Caco-2 (cell line): ENCODE data around the gene CLEC17A. TPM values are rescaled to one million over a fixed set of nuclear protein-coding genes. Genes with fewer than 3 reads are reported as not detected.

Experiments
- BruUV-seq: library from RNA; stranded (reverse); fragments of 400-500 nt; replicated peaks from 2 replicates; lab custom pipeline; 2021; lab: Mats Ljungman, UMichigan
- CTCF ChIA-PET: fragments of 300-600 bp; sonication (Branson Sonifier 250); formaldehyde crosslinking; loops from one replicate; lab custom pipeline; 2022; ENCODE audit warnings: antibody characterized with exemption; lab: Charles Lee
- POLR2A ChIA-PET: fragments of 300-600 bp; sonication (Branson Sonifier 250); formaldehyde crosslinking; loops from one replicate; lab custom pipeline; 2022; ENCODE audit warnings: antibody characterized with exemption; lab: Charles Lee
- DNase-seq, 2 experiments: peaks; one replicate each; pipeline versions ENCODE4 v3.0.0 to v3.0.0-alpha.2; 2020 to 2022
- H3K27me3 ChIP-seq: replicated peaks from 2 replicates; pipeline ENCODE4 v1.6.0; 2011; ENCODE audit warnings: low read length; ENCODE audit not compliant: control insufficient read depth, insufficient read depth
- H3K36me3 ChIP-seq: 2 replicates; pipeline ENCODE4 v1.5.1; 2011; ENCODE audit warnings: low read length; ENCODE audit not compliant: control insufficient read depth, insufficient read depth
- H3K4me1 ChIP-seq: fragments of 250-450 bp; sonication (Bioruptor Pico); 2 replicates; pipeline ENCODE4 v1.5.1; 2020; ENCODE audit warnings: mild to moderate bottlenecking
- H3K4me3 ChIP-seq: 2 replicates; pipeline ENCODE4 v1.5.1; 2011; ENCODE audit warnings: low read depth, mild to moderate bottlenecking, control low read depth, low read length
- H3K9me3 ChIP-seq: fragments of 250-450 bp; sonication (Bioruptor Pico); 2 replicates; pipeline ENCODE4 v1.5.1; 2020; ENCODE audit warnings: mild to moderate bottlenecking, moderate library complexity
- H3K27ac Mint-ChIP-seq: one replicate; pipeline ENCODE4 v1.8.0; 2022; ENCODE audit warnings: mixed read lengths; ENCODE audit not compliant: unreplicated experiment
- H3K27me3 Mint-ChIP-seq: one replicate; pipeline ENCODE4 v1.8.0; 2022; ENCODE audit warnings: mixed read lengths; ENCODE audit not compliant: insufficient read depth, unreplicated experiment
- H3K36me3 Mint-ChIP-seq: one replicate; pipeline ENCODE4 v1.8.0; 2022; ENCODE audit warnings: mild to moderate bottlenecking, mixed read lengths; ENCODE audit not compliant: insufficient read depth, unreplicated experiment
- H3K4me1 Mint-ChIP-seq: one replicate; pipeline ENCODE4 v1.8.0; 2022; ENCODE audit warnings: low read depth, mixed read lengths; ENCODE audit not compliant: unreplicated experiment
- H3K4me3 Mint-ChIP-seq: one replicate; pipeline ENCODE4 v1.8.0; 2022; ENCODE audit warnings: mild to moderate bottlenecking, moderate library complexity, mixed read lengths; ENCODE audit not compliant: unreplicated experiment
- H3K9me3 Mint-ChIP-seq: one replicate; pipeline ENCODE4 v1.8.0; 2022; ENCODE audit warnings: mixed read lengths; ENCODE audit not compliant: unreplicated experiment
- CTCF ChIP-seq, 2 experiments: fragments of 200-600 bp in 1 of 2; IDR thresholded peaks; 1 replicate in 1 of 2; 2 replicates in 1 of 2; pipeline versions ENCODE4 v1.5.1 to v1.8.0; 2011 to 2022; ENCODE audit warnings: antibody characterized with exemption in 1 of 2, control low read depth in 1 of 2, inconsistent platforms in 1 of 2, low read depth in 1 of 2, low read length in 1 of 2, mild to moderate bottlenecking in 1 of 2, moderate library complexity in 1 of 2; ENCODE audit not compliant: insufficient read depth in 1 of 2, severe bottlenecking in 1 of 2, unreplicated experiment in 1 of 2
- intact Hi-C: fragments of 100-400 bp; cut with micrococcal nuclease; formaldehyde crosslinking; loops from one replicate; pipeline ENCODE4 v1.10.0; 2022; ENCODE audit not compliant: unreplicated experiment
- total RNA-seq: library from RNA; stranded (reverse); gene quantifications from 2 replicates; pipeline ENCODE4 v1.2.3, GENCODE V29; 2022

The CLEC17A gene
- total RNA-seq, 1 experiment from 2014 or later, result not detected

GRCh38 chr19:14639536-14640277, 56.8 kb downstream of the CLEC17A start:
- H3K27ac Mint-ChIP-seq, result no peak overlapping the region
- Histone ChIP-seq H3K4me1 (no peaks in the 10 kb centered on the region), H3K9me3 (no peaks in the 10 kb centered on the region), H3K36me3 (no peaks in the 10 kb centered on the region), H3K27me3 (no peaks in the 10 kb centered on the region), H3K4me3 (no peak overlapping the region)
- DNase-seq, result no peak
- H3K9me3 Mint-ChIP-seq, result peaks cover 20% of the 10 kb centered on the region
- peaks cover 5% of the 10 kb centered on the region for H3K27me3 Mint-ChIP-seq
- intact Hi-C loops, result no loop called here
- no peak overlapping the region for H3K4me3 Mint-ChIP-seq
- H3K36me3 Mint-ChIP-seq, result no peaks in the 10 kb centered on the region
- no peaks in the 10 kb centered on the region for H3K4me1 Mint-ChIP-seq
- ChIA-PET POLR2A (no interaction called here), CTCF (no interaction called here)
- BruUV-seq, result no TSS peak
- no peak for TF ChIP-seq CTCF (IDR thresholded peaks at IDR 0.05; ENCODE audit: insufficient read depth in 1 of 2, low read depth in 1 of 2, low read length in 1 of 2, severe bottlenecking in 1 of 2, unreplicated experiment in 1 of 2)

GRCh38 chr19:14648506-14648905, 65.6 kb downstream of the CLEC17A start:
- TF ChIP-seq CTCF (IDR thresholded peaks at IDR 0.05; ENCODE audit: insufficient read depth in 1 of 2, low read depth in 1 of 2, low read length in 1 of 2, severe bottlenecking in 1 of 2, unreplicated experiment in 1 of 2), result no peak
- no peak for DNase-seq
- Histone ChIP-seq H3K4me3 (no peak overlapping the region), H3K27me3 (no peaks in the 10 kb centered on the region), H3K36me3 (no peaks in the 10 kb centered on the region), H3K9me3 (no peaks in the 10 kb centered on the region), H3K4me1 (no peaks in the 10 kb centered on the region)
- Mint-ChIP-seq H3K4me1 (no peaks in the 10 kb centered on the region), H3K27me3 (peaks cover 16% of the 10 kb centered on the region), H3K9me3 (no peaks in the 10 kb centered on the region), H3K4me3 (no peak overlapping the region), H3K27ac (no peak overlapping the region), H3K36me3 (no peaks in the 10 kb centered on the region)
- BruUV-seq, result no TSS peak
- POLR2A ChIA-PET, result no interaction called here
- CTCF ChIA-PET, result no interaction called here
- intact Hi-C loops, result no loop called here

GRCh38 chr19:14649020-14649419, 66.1 kb downstream of the CLEC17A start:
- no peaks in the 10 kb centered on the region for H3K4me1 Mint-ChIP-seq
- Histone ChIP-seq H3K36me3 (no peaks in the 10 kb centered on the region), H3K27me3 (no peaks in the 10 kb centered on the region), H3K4me1 (no peaks in the 10 kb centered on the region), H3K4me3 (no peak overlapping the region), H3K9me3 (no peaks in the 10 kb centered on the region)
- DNase-seq, result no peak
- ChIA-PET POLR2A (no interaction called here), CTCF (no interaction called here)
- H3K27ac Mint-ChIP-seq, result no peak overlapping the region
- TF ChIP-seq CTCF (IDR thresholded peaks at IDR 0.05; ENCODE audit: insufficient read depth in 1 of 2, low read depth in 1 of 2, low read length in 1 of 2, severe bottlenecking in 1 of 2, unreplicated experiment in 1 of 2), result no peak
- no peak overlapping the region for H3K4me3 Mint-ChIP-seq
- intact Hi-C loops, result no loop called here
- H3K36me3 Mint-ChIP-seq, result no peaks in the 10 kb centered on the region
- no TSS peak for BruUV-seq
- H3K9me3 Mint-ChIP-seq, result no peaks in the 10 kb centered on the region
- peaks cover 16% of the 10 kb centered on the region for H3K27me3 Mint-ChIP-seq
